NCI-H187 (cell line): ENCODE measurements around the gene TMEM259.

Source experiments
- DNase-seq, 2 experiments: peaks; one replicate each; lab custom pipeline; 2025; lab: John Stamatoyannopoulos, UW

The TMEM259 gene

DNA sequence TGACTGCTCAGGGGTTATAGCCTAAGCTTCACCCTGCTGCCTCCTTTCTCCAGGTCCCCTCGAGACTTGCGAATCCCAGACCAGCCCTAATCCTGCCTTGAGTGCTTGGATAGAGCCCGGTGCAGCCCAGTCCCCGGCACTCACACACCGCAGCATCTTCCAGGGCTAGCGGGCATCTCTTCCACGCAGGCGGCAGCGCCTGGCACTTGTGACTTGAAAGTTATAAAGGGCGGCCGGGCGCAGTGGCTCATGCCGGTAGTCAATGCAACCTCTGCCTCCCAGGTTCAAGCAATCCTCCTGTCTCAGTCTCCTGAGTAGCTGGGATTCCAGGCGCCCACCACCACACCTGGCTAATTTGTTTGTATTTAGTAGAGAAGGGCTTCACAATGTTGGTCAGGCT is 34.8 kb downstream of the TMEM259 start:
- no peak for DNase-seq

DNA sequence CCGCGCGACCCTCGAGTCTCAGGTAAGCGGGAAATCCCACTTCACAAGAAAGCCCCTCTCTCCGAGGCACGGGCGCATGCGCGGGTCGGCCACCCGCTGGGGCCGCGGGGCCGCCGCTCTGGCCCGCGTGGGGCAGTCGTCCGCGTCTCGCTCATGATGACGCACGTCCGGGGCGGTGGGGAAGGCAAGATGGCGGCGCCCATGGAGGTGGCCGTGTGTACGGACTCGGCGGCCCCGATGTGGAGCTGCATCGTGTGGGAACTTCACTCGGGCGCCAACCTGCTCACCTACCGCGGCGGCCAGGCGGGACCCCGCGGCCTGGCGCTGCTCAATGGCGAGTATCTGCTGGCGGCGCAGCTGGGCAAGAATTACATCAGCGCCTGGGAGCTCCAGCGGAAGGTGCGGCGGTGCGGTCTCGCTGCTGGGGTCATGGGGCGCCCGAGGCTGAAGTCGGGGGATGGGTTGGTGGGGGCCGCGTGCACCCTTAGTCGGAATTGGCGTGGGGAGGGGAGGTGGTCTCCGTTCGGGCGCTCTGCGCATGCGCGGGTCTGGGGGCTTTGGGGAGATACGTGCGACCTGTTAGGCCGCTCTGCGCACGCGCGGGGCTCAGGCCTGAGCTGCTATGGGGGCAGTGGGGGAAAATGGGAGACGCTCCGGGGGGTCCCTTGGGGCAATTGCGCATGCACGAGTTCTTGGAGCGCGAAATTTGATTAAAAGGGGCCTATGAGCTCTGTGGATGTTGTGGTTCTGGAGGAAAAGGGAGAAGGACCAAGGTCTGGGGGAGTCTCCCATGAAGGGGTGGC is 36.6 kb downstream of the TMEM259 start, which contains the start of gene WDR18:
TSS of gene WDR18 (plus strand) at position 181 of the 803 bp plus-strand sequence. CDS start at position 190, 9 bp downstream.
- peak; percentile 74 to 97 for DNase-seq

DNA sequence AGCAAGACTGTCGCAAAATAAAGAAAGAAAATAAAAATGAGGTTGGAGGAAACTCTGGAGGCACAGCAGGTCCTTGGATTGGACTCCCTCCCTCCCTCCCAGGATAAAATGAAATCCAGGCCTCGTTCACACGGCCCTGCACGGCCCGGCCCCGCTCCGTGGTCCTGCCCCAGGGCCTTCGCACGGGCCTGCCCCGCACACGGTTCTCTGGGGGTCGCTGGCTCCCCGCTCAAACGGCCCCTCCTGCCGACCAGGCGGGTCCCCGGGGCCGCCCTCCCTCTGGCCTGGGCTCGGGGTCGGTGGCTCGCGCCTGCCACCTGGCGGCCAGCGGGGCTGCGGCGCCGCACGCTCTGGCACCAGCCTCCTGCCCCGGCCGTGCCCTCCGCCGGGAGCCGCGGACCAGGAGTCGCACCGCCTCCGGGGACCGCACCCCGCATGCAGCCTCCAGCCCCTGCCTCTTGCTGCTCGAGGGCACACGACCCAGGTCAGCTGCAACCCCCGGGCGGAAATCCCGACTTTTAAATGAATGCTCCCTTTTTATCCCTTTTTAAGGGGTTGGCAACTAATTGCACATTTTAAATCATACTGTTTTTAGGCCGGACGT is 38.3 kb downstream of the TMEM259 start:
- DNase-seq, result peak; percentile 28 to 43

DNA sequence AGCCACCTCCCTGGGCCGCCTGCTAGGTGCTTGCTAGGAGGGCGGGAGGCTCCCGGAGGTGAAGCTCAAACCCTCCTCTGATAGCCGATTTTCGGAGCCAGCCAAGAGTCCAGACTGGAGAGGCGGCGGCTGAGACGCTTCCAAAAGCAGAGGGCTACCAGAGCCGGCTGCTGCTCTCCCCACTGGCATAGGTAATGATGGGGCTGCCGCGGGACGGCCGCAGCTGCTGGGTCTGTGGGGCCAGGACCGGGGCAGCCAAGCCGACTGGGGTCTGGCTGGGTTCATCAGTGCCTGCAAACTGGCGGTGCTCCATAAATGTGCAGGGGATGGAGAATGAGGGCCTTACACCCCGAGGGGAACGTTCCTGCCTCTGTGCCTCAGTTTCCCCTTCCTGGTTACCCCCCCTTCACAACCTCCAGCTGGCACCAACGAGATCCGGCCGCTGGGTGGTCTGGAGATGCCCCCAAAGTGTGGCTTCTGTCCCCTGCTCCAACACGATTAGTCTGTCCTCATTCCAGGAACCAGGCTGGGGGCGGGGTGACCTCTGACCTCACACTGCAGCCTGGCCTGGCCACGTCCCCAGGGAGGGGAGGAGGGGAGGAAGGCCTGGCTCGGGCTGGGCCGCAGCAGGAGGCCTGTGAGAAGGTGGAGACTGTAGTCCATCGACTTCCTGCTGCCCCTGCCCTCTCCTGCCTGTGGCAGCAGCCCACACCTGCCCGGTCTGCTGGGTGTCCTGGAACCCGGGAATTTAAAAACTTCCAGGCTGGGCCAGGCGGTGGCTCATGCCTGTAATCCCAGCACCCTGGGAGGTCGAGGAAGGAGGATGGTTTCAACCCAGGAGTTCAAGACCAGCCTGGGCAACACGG is 40.6 kb downstream of the TMEM259 start:
- no peak for DNase-seq

DNA sequence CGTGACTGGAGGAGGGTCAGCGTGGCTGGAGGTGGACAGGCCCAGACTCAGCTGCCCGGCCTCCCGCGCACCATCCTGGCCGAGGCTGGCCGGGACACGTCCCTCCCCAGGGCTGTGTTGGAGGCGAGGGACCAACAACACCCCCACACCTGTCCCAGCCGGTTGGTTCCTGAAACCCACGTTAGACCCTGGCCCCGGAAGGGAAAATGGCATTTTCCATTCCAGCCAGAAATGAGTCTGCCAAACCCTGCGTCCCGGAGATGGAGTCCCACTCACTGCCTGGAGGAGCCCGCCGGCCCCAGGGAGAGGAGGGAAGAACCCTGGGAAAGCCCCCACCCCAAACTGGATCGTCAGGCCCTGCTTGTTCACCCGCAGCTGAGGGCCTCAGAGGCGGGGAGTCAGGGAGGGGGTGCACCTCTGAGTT is 41.6 kb downstream of the TMEM259 start:
- no peak for DNase-seq

DNA sequence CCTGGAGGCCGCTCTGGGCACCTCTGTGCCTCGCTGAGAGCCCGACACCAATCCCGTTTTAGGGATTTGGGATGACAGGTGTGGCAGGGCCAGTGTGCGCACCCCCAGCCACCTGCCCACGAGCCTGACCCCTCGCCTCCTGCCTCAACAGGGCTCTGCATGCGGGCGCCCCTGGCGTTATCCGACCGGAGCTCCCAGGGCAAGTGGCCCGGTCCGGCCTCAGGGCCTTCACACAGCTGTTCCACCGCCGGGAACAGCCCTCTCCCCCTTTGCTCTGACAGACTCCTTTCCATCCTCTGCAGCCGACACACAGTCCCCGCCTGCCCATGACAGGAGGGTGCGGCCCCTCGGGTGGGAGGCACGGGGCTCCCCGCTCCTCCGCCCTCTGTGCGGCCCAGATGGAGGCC is 43.9 kb downstream of the TMEM259 start:
- no peak for DNase-seq

DNA sequence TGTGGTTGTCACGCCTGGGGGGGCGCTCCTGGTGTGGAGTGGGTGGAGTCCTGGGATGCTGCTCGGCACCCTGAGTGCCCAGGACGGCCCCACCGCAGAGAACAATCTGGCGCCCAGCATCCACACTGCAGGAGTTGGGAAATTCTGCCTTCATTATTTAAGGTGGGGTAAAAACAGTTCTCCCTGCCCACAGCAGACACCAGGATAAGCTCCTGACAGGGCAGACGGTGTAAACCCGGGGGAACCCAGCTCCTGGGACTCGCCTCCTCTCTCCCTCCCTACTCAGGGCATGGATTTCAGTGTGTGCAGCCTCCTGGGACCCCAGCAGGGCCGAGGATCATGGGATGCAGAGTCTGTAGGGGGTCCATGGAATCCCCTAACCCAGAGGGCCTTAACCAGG is 44.4 kb downstream of the TMEM259 start:
- DNase-seq, result no peak

DNA sequence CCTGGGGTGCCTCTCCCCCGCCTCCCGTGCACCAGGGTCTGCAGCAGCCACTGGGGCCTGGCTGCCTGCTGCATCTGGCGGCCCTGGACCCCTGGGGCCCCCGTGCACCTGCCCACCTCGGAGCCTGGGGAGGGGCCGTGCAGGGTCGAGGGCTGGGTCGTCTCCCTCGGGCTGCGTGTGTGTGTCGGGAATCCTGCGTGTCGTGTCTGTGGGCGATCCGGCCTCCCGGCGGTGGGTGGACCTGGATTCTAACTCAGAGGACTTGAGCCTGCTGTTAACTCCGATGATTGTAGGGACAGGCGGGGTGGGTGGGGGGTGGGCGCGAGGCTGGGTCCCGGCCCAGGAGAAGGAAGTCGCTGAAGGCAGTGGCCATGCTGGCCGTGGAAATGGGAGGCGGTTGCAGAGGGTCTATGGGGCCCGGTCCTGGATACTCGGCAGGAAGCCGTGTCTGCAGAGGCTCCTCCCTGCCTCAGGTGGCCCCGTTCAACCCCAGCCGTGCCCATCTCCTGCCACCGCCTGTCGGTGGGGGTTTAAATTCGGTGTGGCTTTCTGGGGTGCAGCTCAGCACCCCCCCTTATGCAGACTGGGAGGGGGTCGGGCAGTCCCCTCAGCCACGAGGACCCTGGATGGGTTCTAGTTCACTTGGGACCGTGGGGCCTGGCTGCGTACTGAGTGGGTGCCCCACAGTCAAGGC is 46.2 kb downstream of the TMEM259 start:
- no peak for DNase-seq

DNA sequence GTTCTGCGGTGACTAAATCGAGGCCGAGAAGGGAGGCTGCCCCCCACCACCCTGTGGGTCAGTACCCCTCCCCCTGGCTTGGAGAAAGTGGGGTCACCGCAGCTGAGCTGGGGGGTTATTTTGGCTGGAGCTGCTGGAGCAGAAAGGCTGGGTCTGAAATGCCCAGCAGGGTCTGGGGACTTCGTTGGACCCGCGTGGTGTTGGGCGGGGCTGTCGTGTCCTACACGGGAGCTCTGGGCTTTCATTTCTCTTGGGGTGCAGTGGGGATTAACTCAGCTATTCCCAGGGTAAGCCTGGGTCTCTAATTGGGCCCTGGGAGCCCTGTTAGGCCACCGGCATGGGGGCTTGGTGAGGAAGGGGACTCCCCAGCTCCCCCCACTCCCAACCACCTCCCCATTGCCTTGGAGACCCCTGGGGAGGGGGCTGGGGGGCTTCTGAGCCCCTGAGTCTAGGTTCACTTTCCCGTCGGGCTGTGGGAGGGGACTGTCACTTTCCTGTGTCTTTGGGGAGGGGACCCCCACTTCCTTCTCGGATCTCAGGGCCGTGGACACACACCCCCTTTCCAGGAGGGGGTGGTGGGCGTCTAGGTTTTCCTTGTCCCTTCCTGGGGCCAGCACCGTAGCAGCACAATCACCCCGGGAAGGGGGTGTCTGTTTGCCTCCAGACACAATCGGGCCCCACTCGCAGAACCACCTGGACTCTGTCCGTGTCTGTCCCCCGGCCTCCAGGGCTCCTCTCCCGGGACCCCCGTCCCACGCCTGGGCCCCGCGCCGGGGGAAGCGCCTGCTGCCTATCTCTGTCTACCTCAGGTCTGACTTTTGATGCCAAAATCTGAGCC is 47.0 kb downstream of the TMEM259 start:
- no peak for DNase-seq

DNA sequence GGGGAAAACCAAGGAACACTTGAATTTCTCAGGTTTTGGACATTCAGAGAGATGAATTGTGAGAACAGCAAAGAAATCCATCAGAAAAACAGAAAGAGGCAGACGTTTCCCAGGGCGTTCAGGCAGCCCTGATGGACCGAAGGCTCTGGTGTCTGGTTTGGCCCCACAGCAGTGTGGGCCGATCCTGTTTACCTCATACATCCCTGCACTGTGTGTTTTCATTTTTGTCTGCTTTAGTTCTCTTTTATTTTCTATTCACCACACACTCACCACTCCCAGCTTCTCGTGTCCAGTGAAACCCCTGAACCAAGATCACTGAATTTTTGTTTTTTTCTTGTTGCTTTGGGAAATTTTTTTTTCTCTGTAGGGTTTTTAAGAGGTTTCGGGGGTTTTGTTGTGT is 48.6 kb downstream of the TMEM259 start:
- DNase-seq, result no peak

DNA sequence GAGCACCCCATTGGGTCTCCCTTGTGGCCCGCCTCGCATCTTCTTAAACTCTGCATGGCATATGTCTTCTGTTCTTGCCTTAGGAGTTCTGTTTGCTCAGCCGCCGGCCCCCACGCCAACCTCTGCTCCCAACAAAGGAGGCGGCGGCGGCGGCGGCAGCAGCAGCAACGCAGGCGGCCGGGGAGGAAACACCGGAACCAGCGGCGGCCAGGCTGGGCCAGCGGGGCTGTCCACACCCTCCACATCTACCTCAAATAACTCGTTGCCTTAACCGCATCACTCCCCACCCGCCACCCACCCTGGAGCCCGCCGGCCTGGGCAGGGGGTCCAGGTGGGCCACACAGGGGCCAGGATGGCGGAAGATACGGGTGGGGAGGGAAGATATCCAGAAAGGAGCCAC is 49.1 kb downstream of the TMEM259 start:
- DNase-seq, result no peak

DNA sequence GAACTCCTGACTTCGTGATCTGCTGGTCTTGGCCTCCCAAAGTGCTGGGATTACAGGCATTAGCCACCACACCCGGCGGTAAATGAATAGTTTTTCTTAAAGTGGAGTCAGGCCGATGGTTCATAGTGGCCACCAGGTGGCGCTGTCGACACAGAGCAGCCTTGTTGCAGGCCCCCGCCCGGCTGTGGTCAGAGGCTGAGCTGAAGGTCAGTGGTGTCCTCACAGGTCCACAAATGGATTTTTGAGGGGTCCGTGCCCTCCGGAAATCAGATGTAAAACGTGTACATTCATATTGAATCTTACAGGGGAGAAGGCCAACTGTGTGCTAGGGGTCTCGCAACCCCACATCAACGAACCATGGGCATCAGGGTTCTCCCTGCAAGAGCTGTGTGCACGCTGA is 50.2 kb downstream of the TMEM259 start:
- no peak for DNase-seq

DNA sequence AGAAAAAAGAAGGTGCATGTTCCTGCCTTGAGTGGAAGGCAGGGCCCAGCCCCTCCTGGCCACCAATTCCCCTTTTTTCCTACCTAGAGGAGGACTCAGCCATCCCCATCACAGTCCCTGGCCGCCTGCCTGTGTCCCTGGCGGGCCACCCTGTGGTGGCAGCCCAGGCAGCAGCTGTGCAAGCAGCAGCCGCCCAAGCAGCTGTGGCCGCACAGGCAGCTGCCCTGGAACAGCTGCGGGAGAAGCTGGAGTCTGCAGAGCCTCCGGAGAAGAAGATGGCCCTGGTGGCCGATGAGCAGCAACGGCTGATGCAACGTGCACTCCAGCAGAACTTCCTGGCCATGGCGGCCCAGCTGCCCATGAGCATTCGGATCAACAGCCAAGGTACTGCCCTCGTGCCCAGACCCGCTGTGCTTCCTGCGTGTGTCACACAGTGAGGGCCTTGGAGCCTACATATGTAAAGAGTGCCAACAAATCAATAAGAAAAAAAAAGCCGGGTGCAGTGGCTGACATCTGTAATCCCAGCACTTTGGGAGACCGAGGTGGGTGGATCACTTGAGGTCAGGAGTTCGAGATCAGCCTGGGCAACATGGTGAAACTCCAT is 54.3 kb downstream of the TMEM259 start:
- DNase-seq, result no peak

DNA sequence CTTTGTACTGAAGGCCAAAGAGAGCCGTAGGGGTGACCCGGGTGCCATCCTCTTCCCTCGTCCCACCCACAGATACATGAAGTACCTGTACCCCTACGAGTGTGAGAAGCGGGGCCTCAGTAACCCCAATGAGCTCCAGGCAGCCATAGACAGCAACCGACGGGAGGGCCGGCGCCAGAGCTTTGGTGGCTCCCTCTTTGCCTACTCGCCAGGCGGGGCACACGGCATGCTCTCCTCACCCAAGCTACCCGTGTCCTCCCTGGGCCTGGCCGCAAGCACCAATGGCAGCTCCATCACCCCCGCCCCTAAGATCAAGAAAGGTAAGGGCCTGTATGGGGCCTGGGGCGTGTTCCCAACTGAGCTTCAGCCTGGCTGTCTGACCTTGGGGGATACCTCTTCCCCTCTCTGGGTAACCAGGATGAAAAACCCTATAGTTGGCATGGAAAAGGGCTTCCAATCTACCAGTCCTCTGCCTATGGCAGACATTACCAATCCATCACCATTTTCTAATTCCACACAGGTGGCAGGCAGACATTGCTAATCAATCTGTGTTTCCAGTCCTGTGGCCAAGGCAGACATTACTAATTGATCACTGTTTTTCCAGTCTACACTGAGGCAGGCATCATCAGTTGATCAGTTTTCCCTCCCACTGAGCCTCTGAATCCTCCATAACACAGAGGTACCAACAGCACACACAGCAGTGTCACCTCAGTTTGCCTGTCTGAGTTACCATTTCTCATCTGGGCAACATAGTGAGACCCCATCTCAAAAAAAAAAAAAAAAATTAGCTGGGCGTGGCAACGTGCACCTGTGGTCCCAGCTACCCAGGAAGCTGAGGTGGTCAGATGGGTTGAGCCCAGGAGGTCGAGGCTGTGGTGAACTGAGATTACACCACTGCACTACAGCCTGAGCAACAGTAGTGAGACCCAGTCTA is 55.9 kb downstream of the TMEM259 start:
- DNase-seq, result no peak

DNA sequence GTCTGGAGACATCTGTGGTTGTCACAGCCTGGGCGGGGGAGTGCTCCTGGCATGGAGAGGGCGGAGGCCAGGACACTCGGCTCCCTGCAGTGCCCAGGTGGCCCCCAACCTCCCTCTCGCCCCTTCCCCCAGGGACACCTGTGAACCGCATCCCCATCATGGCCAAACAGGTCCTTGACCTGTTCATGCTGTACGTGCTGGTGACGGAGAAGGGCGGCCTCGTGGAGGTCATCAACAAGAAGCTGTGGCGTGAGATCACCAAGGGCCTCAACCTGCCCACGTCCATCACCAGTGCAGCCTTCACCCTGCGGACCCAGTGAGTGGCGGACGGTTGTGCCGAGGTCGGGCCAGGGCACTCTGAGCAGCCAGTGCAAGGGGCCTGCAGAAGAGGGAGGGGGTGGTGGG is 56.8 kb downstream of the TMEM259 start:
- no peak for DNase-seq

DNA sequence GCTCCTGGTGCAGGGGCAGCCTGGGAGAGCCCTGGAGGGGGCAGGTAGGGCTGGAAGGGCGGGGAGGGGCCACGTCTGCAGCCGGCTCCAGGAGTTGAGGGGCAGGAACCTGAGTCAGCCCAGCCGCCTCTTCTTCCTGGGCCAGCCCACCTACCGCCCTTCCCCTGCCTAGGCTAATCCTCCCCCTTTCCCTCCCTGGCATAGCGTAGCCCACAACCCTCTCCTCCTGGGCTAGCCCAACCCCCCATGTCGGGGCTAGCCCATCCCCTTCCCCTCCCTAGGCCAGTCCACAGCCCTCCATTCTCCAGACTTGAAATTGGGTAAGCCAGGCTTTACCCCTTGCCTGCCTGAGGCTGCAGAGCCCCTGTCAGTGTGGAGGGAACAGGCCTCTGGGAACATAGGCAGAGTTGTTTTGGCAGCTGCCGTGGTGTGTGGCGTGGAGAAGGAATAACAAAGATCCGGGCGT is 57.4 kb downstream of the TMEM259 start:
- no peak for DNase-seq

DNA sequence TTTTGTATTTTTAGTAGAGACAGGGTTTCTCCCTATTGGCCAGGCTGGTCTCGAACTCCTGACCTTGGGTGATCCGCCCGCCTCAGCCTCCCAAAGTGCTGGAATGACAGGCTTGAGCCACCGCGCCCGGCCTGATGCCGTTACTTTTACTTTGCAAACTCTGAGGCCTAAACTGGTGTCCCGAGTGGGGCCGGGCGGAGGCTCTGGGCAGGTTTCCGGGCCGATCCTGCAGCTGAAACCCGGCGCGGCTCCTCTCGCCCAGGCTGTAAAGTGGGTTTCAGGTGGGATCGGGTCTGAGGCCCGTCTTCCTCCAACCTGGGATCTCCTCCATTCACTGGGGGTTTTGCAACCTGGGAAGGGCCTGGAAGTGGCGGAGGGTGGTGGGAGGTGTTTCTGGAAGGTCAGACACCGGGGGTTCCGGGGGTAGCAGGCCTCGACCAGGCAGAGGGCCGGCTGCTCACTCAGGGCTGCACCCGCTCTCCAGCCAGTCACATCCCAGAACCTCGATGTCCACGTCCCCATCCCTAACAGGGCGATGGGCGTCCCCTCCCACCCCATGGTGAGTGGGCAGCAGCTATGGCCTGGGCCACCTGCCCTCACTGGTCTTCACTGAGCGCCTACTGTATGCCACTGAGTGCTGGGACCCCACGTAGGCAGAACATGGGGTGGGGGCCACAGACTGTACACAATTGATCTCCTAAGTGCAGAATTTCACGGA is 58.1 kb downstream of the TMEM259 start:
- DNase-seq, result no peak

DNA sequence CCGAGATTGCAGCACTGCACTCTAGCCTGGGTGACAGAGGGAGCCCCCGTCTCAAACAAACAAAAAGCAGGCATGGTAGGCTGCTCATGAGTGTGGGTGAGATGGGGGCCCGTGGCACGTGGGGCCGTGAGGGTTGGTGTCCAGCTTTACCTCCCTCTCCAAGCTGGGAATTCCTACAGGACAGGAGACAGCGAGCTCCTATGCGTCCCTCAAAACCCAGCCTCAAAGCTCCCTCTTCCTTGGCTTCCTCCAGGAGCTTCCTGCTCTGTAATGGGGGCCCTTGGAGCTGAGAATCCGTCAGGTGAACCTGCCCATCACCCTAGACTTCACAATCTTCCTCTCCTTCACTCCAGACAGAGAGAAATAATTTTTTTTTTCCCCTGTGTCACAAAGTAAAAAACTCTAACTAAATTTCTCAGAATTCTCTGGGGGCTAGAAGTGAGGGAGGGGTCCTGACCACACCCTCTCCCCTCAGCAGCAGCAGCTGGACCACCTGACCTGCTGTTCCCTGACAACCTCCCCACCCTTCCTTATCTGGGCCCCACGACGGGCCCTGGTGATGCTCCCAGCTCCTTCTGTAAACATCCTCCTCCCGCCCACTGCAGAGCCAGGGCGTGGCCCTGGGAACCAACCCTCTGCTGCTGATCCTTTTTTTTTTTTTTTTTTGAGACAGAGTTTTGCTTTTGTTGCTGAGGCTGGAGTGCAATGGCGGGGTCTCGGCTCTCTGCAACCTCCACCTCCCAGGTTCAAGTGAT is 58.9 kb downstream of the TMEM259 start:
- DNase-seq, result no peak
